NCI-H1048 (cell line): ENCODE data around the gene PFKP.
"Not testable (repeated sequence)": the region's sequence is repeated elsewhere in the genome, so short reads cannot be mapped to it uniquely, and the experiment has no call there.

Source experiments
- DNase-seq: peaks from one replicate; lab custom pipeline; 2025; lab: John Stamatoyannopoulos, UW

PFKP gene

GRCh38 chr10:3047596-3047995, 19.8 kb upstream of the PFKP start:
- DNase-seq, result no peak

GRCh38 chr10:3048119-3049019, 19.0 kb upstream of the PFKP start:
- no peak for DNase-seq

- no peak for DNase-seq
Measured at GRCh38 chr10:3051692-3052091, 15.7 kb upstream of the PFKP start.

GRCh38 chr10:3053155-3053554, 14.2 kb upstream of the PFKP start:
- DNase-seq, result no peak

- DNase-seq, result no peak
Measured at GRCh38 chr10:3054183-3054850, 13.0 kb upstream of the PFKP start.

- no peak for DNase-seq
Measured at GRCh38 chr10:3054851-3055199, 12.5 kb upstream of the PFKP start.

GRCh38 chr10:3056280-3057037, 10.9 kb upstream of the PFKP start:
- no peak for DNase-seq

- DNase-seq, result no peak
Measured at GRCh38 chr10:3057946-3058345, 9.4 kb upstream of the PFKP start.

GRCh38 chr10:3059974-3060373, 7.4 kb upstream of the PFKP start:
- DNase-seq, result no peak

GRCh38 chr10:3060481-3060889, 6.9 kb upstream of the PFKP start:
- no peak for DNase-seq

GRCh38 chr10:3061323-3061898, 5.9 kb upstream of the PFKP start:
- DNase-seq, result not testable (repeated sequence)

GRCh38 chr10:3062502-3063186, 4.7 kb upstream of the PFKP start:
- DNase-seq, result no peak

- DNase-seq, result no peak
Measured at GRCh38 chr10:3064423-3064822, 2.9 kb upstream of the PFKP start.

- DNase-seq, result no peak
Measured at GRCh38 chr10:3065622-3066021, 1.7 kb upstream of the PFKP start.

- no peak for DNase-seq
Measured at GRCh38 chr10:3066317-3067117, 831 bp upstream of the PFKP start.

- no peak for DNase-seq
Measured at GRCh38 chr10:3067859-3068179, 471 bp downstream of the PFKP start.

- peak; percentile 30 for DNase-seq
Measured at GRCh38 chr10:3068201-3068967, 1.0 kb downstream of the PFKP start.

- DNase-seq, result no peak
Measured at GRCh38 chr10:3068968-3069737, 1.8 kb downstream of the PFKP start.

GRCh38 chr10:3069876-3070275, 2.5 kb downstream of the PFKP start:
- DNase-seq, result no peak
